Endothelial cell of umbilical vein (primary cell): ENCODE results near the gene GNAQ. TPM values are rescaled to one million over a fixed set of nuclear protein-coding genes. Genes with fewer than 3 reads are reported as not detected.

Experiments used
- BruUV-seq: library from RNA; stranded (reverse); fragments of 400-500 nt; replicated peaks from 2 replicates; lab custom pipeline; 2021; lab: Mats Ljungman, UMichigan
- CTCF ChIA-PET: fragments of 300-600, 350-600 bp; sonication (Branson Sonifier 250); formaldehyde crosslinking; loops from one replicate; lab custom pipeline; 2021; ENCODE audit warnings: antibody characterized with exemption, inconsistent platforms; lab: Charles Lee
- POLR2A ChIA-PET: fragments of 300-600, 350-600 bp; sonication (Branson Sonifier 250); formaldehyde crosslinking; loops from one replicate; lab custom pipeline; 2021; ENCODE audit warnings: antibody characterized with exemption, inconsistent platforms; lab: Charles Lee
- DNase-seq: peaks from one replicate; pipeline ENCODE4 v3.0.0-alpha.2; 2011; ENCODE audit warnings: low read depth, low spot score
- FAIRE-seq: peaks from 2 replicates; lab custom pipeline; 2011; peaks lifted over from hg19 to GRCh38; lab: Jason Lieb, UNC
- H2AFZ ChIP-seq: 2 replicates; pipeline ENCODE4 v1.6.0; 2012; ENCODE audit warnings: low read depth, low read length, control low read depth, inconsistent platforms
- H3K27ac ChIP-seq: 2 replicates; pipeline ENCODE4 v1.5.1; 2011; ENCODE audit warnings: low read depth, mild to moderate bottlenecking, control low read depth, low read length, moderate library complexity; ENCODE audit not compliant: insufficient read depth
- H3K27me3 ChIP-seq, 2 experiments: 2 replicates each; pipeline versions ENCODE4 v1.6.0 to v1.6.1; 2011; ENCODE audit warnings: low read length in 2 of 2, mixed read lengths in 1 of 2; ENCODE audit not compliant: control insufficient read depth in 2 of 2, insufficient read depth in 2 of 2
- H3K36me3 ChIP-seq, 2 experiments: 2 replicates in 1 of 2; 3 replicates in 1 of 2; pipeline ENCODE4 v1.5.1; 2011; ENCODE audit warnings: low read length in 2 of 2, mild to moderate bottlenecking in 1 of 2, moderate library complexity in 1 of 2; ENCODE audit not compliant: control insufficient read depth in 2 of 2, insufficient read depth in 2 of 2; ENCODE audit errors: extremely low read depth in 1 of 2
- H3K4me1 ChIP-seq: 3 replicates; pipeline ENCODE4 v1.5.1; 2011; ENCODE audit warnings: mild to moderate bottlenecking, low read length; ENCODE audit not compliant: control insufficient read depth, insufficient read depth; ENCODE audit errors: extremely low read depth
- H3K4me2 ChIP-seq: 2 replicates; pipeline ENCODE4 v1.6.1; 2011; ENCODE audit warnings: low read length, control low read depth, mixed read lengths; ENCODE audit not compliant: insufficient read depth
- H3K4me3 ChIP-seq, 3 experiments: fragments of 200-600 bp in 1 of 3; sonication (generic), shearing (Covaris generic) in 1 of 3; replicated peaks in 1 of 3; 2 replicates each; pipeline ENCODE4 v1.5.1; 2011 to 2016; ENCODE audit warnings: control low read depth in 3 of 3, low read length in 3 of 3, mild to moderate bottlenecking in 2 of 3, inconsistent platforms in 1 of 3, low read depth in 1 of 3, moderate library complexity in 1 of 3; ENCODE audit not compliant: insufficient read depth in 1 of 3
- H3K79me2 ChIP-seq: 2 replicates; pipeline ENCODE4 v1.6.0; 2012; ENCODE audit warnings: low read length, inconsistent platforms; ENCODE audit not compliant: control insufficient read depth, insufficient read depth
- H3K9ac ChIP-seq: replicated peaks from 2 replicates; pipeline ENCODE3; 2011; ENCODE audit warnings: low read length, control low read depth; ENCODE audit not compliant: insufficient read depth; ENCODE audit errors: extremely low read depth
- H3K9me1 ChIP-seq: replicated peaks from 3 replicates; pipeline ENCODE4 v1.6.0; 2011; ENCODE audit warnings: mild to moderate bottlenecking, low read length; ENCODE audit not compliant: control insufficient read depth, insufficient read depth; ENCODE audit errors: extremely low read depth
- H3K9me3 ChIP-seq: replicated peaks from 2 replicates; pipeline ENCODE4 v1.5.1; 2012; ENCODE audit warnings: low read length, inconsistent platforms; ENCODE audit not compliant: control insufficient read depth, insufficient read depth
- H4K20me1 ChIP-seq: replicated peaks from 2 replicates; pipeline ENCODE3; 2011; ENCODE audit warnings: mild to moderate bottlenecking, low read length; ENCODE audit not compliant: control insufficient read depth, insufficient read depth; ENCODE audit errors: extremely low read depth
- FOS ChIP-seq: IDR thresholded peaks from 2 replicates; pipeline ENCODE4 v1.6.1; 2011; ENCODE audit warnings: mild to moderate bottlenecking, low read length, moderate library complexity, borderline replicate concordance; ENCODE audit not compliant: insufficient read depth
- GATA2 ChIP-seq: IDR thresholded peaks from 2 replicates; pipeline ENCODE4 v1.7.0; 2011; ENCODE audit warnings: low read depth, mild to moderate bottlenecking, moderate library complexity, mixed read lengths, low read length; ENCODE audit not compliant: insufficient read length, insufficient read depth
- JUN ChIP-seq: IDR thresholded peaks from 2 replicates; pipeline ENCODE4 v1.6.1; 2011; ENCODE audit warnings: borderline replicate concordance, low read depth; ENCODE audit not compliant: insufficient read length, insufficient read depth
- MYC ChIP-seq: IDR thresholded peaks from one replicate; pipeline ENCODE4 v1.6.1; 2011; ENCODE audit warnings: mild to moderate bottlenecking, low read depth, low read length
- POLR2A ChIP-seq: IDR thresholded peaks from 2 replicates; pipeline ENCODE4 v1.6.1; 2012; ENCODE audit warnings: low read depth, mild to moderate bottlenecking, control low read depth, low read length
- POLR2AphosphoS5 ChIP-seq: IDR thresholded peaks from 2 replicates; pipeline ENCODE4 v1.6.1; 2012; ENCODE audit warnings: low read depth, mild to moderate bottlenecking, control low read depth, low read length, moderate library complexity; ENCODE audit not compliant: insufficient read depth
- dilution Hi-C: fragments of 300-500 bp; cut with MboI; formaldehyde crosslinking; loops from one replicate; pipeline ENCODE4 v1.15.0; 2019; ENCODE audit warnings: low sequenced_read_pairs; ENCODE audit not compliant: extremely low pct_ligation_motif_present
- intact Hi-C: fragments of 100-400 bp; cut with micrococcal nuclease; formaldehyde crosslinking; loops from one replicate; pipeline ENCODE4 v1.10.0; 2022
- polyA plus RNA-seq, 4 experiments: library from polyadenylated mRNA; depleted of rRNA in 3 of 4; stranded (reverse) in 3 of 4; unstranded in 1 of 4; fragments of >200 nt; gene quantifications; 2 replicates each; pipeline versions ENCODE4 v1.2.1 to v1.2.3, GENCODE V29; 2011 to 2012; ENCODE audit warnings: missing spikeins in 1 of 4
- total RNA-seq: library from RNA; stranded (reverse); gene quantifications from 2 replicates; pipeline ENCODE4 v1.2.3, GENCODE V29; 2021
- TF ChIP-seq, protein P1 (sequence below): IDR thresholded peaks from 2 replicates; pipeline ENCODE4 v1.6.1; 2011; ENCODE audit not compliant: insufficient read depth, insufficient read length

The GNAQ gene
- total and polyA plus RNA-seq, 2 donors (not counting 3 experiments of a cell fraction or from before 2014, with no cell fraction given), result 26.1 to 67.3 TPM

DNA sequence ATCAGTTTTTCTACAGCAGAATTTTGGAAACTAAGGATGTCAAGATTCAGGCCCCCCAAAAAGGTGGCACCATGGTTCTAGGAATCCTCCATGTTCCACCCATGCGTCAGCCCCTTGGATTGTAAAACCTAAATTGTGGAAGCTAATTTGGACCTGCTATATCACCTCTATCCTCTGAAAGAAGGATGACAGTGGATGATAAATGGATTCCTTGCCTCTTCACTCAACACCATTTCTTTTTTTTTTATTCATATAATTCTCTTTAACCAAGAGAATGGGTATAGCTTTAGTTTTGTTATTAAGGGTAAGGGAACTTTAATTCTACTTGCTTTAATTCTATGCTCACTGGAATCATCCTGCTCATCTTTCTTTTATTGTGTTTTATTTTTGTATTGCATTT lies 71.8 kb downstream of the GNAQ start:
- Histone ChIP-seq H3K4me1 (peaks cover 38% of the 10 kb centered on the region), H3K79me2 (peaks cover 67% of the 10 kb centered on the region), H4K20me1 (no peaks in the 10 kb centered on the region), H3K27ac (no peak overlapping the region), H2AFZ (no peak overlapping the region), H3K4me2 (no peak overlapping the region), H3K9me3 (no peaks in the 10 kb centered on the region), H3K27me3 (no peaks in the 10 kb centered on the region), H3K36me3 (no peaks in the 10 kb centered on the region), H3K4me3 (no peak overlapping the region), H3K9me1 (no peaks in the 10 kb centered on the region), H3K9ac (no peak overlapping the region)
- BruUV-seq, result no TSS peak
- ChIA-PET POLR2A (no interaction called here), CTCF (no interaction called here)
- DNase-seq, result no peak
- intact Hi-C loops, result loop anchor here (2.0 to 5.0 kb wide), 3 partner anchors 49 to 113 kb away; partner anchors contain the start of gene GNAQ
- TF ChIP-seq, protein P1, sequence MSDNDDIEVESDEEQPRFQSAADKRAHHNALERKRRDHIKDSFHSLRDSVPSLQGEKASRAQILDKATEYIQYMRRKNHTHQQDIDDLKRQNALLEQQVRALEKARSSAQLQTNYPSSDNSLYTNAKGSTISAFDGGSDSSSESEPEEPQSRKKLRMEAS, result no peak
- TF ChIP-seq POLR2AphosphoS5 (no peak), MYC (no peak)
- FAIRE-seq, result no peak
- dilution Hi-C loops, result no loop called here

DNA sequence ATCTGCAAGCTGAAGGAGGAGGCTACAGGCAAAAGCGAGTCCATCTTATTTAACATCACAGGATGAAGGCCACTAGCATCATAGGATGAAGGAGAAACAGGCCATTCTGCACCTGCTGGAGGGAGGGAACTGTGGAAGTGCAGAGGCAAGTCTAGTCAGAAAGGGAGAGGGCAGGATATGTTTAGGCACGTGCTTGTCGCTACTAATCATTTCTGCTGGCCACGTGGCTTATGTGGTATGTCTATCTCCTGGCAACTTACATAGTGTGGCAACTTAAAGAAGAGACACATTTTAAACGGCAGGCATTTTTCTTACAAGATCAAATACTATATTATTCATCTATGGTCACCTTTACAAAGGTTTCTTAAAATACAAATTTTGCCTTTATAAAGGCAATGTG lies 74.0 kb downstream of the GNAQ start:
- DNase-seq, result no peak
- no TSS peak for BruUV-seq
- TF ChIP-seq POLR2A, result no peak
- TF ChIP-seq GATA2, result no peak
- no peak for TF ChIP-seq JUN
- TF ChIP-seq MYC, result no peak
- TF ChIP-seq FOS, result no peak
- TF ChIP-seq, protein P1, result peak; percentile 57
- no peak overlapping the region for H3K4me2 ChIP-seq
- no peak overlapping the region for H3K4me3 ChIP-seq
- H3K9ac ChIP-seq, result no peak overlapping the region
- ChIA-PET CTCF (interaction anchor here (1.3 kb wide), 1 partner anchor 524 kb away, joined by 3 read pairs; no protein-coding TSS in a partner anchor), POLR2A (no interaction called here)
- no peaks in the 10 kb centered on the region for H3K9me3 ChIP-seq
- H4K20me1 ChIP-seq, result no peaks in the 10 kb centered on the region
- H2AFZ ChIP-seq, result no peak overlapping the region
- peaks cover 68% of the 10 kb centered on the region for H3K79me2 ChIP-seq
- H3K27me3 ChIP-seq, result no peaks in the 10 kb centered on the region
- FAIRE-seq, result no peak
- dilution Hi-C loops, result no loop called here
- intact Hi-C loops, result no loop called here
- no peaks in the 10 kb centered on the region for H3K9me1 ChIP-seq
- H3K27ac ChIP-seq, result no peak overlapping the region
- H3K36me3 ChIP-seq, result no peaks in the 10 kb centered on the region
- H3K4me1 ChIP-seq, result peaks cover 58% of the 10 kb centered on the region
